Stimulated activated CD4-positive, alpha-beta T cell treated with anti-CD3 and anti-CD28 coated beads, Interleukin-15, amount 100 ng/mL, for 48 hours (primary cell): Measurements from ENCODE around the gene STARD9.
A peak's percentile ranks its signal among the peaks of the same experiment; 100 is the strongest.
"Not testable (repeated sequence)": the region's sequence is repeated elsewhere in the genome, so short reads cannot be mapped to it uniquely, and the experiment has no call there.

Experiments used
- DNase-seq, 2 donors: peaks; one replicate each; pipeline ENCODE4 v3.0.0-alpha.2; 2020; ENCODE audit warnings: low read depth in 2 of 2

Gene STARD9

GRCh38 chr15:42729409-42729808, 154.0 kb downstream of the STARD9 start:
- no peak for DNase-seq

GRCh38 chr15:42730135-42730534, 154.7 kb downstream of the STARD9 start:
- DNase-seq = no peak

GRCh38 chr15:42730536-42730935, 155.1 kb downstream of the STARD9 start:
- no peak for DNase-seq

GRCh38 chr15:42731461-42731860, 156.1 kb downstream of the STARD9 start:
- DNase-seq = no peak

- DNase-seq = no peak
Observed at GRCh38 chr15:42732095-42732827, 156.9 kb downstream of the STARD9 start.

- DNase-seq = no peak
Observed at GRCh38 chr15:42733027-42733426, 157.6 kb downstream of the STARD9 start.

- DNase-seq = no peak
Observed at GRCh38 chr15:42734076-42734672, 158.8 kb downstream of the STARD9 start.

- DNase-seq = no peak
Observed at GRCh38 chr15:42735382-42736165, 160.2 kb downstream of the STARD9 start.

GRCh38 chr15:42736178-42736792, 160.9 kb downstream of the STARD9 start:
- no peak for DNase-seq

- DNase-seq = peak; percentile 79 to 93
Observed at GRCh38 chr15:42736793-42737528, 161.6 kb downstream of the STARD9 start, which contains the start of gene CDAN1. CDAN1 (minus strand) TSS chr15:42737128; CDS start chr15:42737102, 26 bp downstream.

- DNase-seq = no peak
Observed at GRCh38 chr15:42737529-42738328, 162.3 kb downstream of the STARD9 start.

GRCh38 chr15:42741710-42742109, 166.3 kb downstream of the STARD9 start:
- no peak for DNase-seq

- no peak for DNase-seq
Observed at GRCh38 chr15:42742149-42742548, 166.7 kb downstream of the STARD9 start.

- DNase-seq = no peak
Observed at GRCh38 chr15:42744195-42744594, 168.8 kb downstream of the STARD9 start.

GRCh38 chr15:42749266-42749665, 173.9 kb downstream of the STARD9 start:
- DNase-seq = no peak

GRCh38 chr15:42750306-42750705, 174.9 kb downstream of the STARD9 start:
- no peak for DNase-seq

- DNase-seq = no peak
Observed at GRCh38 chr15:42759093-42759492, 183.7 kb downstream of the STARD9 start.

GRCh38 chr15:42760759-42761158, 185.4 kb downstream of the STARD9 start:
- no peak for DNase-seq

GRCh38 chr15:42761813-42762212, 186.4 kb downstream of the STARD9 start:
- DNase-seq = not testable (repeated sequence)

- not testable (repeated sequence) for DNase-seq
Observed at GRCh38 chr15:42764154-42764731, 188.8 kb downstream of the STARD9 start.
